Ascending aorta (tissue), 2 donors: Measurements from ENCODE around the gene HOXB3. TPM values are rescaled to one million over a fixed set of nuclear protein-coding genes. Genes with fewer than 3 reads are reported as not detected.

Source experiments
- DNase-seq, 2 donors: peaks; one replicate each; pipeline ENCODE4 v3.0.0-alpha.2; 2019; ENCODE audit warnings: low spot score in 2 of 2
- H3K27ac ChIP-seq, 2 donors: fragments of 200-600 bp; sonication (generic); one replicate each; pipeline ENCODE4 v1.5.1; 2016 to 2017; ENCODE audit warnings: mild to moderate bottlenecking in 1 of 2
- H3K27me3 ChIP-seq: fragments of 200-600 bp; sonication (generic); one replicate; pipeline ENCODE4 v1.5.1; 2017
- H3K36me3 ChIP-seq, 2 donors: fragments of 200-600 bp; sonication (generic); one replicate each; pipeline ENCODE4 v1.5.1; 2016
- H3K4me1 ChIP-seq, 2 donors: fragments of 200-600 bp; sonication (generic); one replicate each; pipeline ENCODE4 v1.5.1; 2016 to 2017; ENCODE audit warnings: mild to moderate bottlenecking in 1 of 2
- H3K4me3 ChIP-seq, 2 donors: fragments of 200-600 bp; sonication (generic); one replicate each; pipeline ENCODE4 v1.5.1; 2016 to 2017; ENCODE audit warnings: mild to moderate bottlenecking in 1 of 2
- H3K9me3 ChIP-seq, 2 donors: fragments of 200-600 bp; sonication (generic); one replicate each; pipeline ENCODE4 v1.5.1; 2016
- CTCF ChIP-seq, 3 experiments: fragments of 200-600 bp in 2 of 3; fragments of 450-650 bp in 1 of 3; sonication (generic) in 2 of 3; IDR thresholded peaks; one replicate each; pipeline ENCODE4 v1.5.1; 2016 to 2019; ENCODE audit warnings: antibody characterized with exemption in 3 of 3, mild to moderate bottlenecking in 1 of 3, moderate library complexity in 1 of 3
- intact Hi-C: fragments of 100-400 bp; cut with DNase I; formaldehyde crosslinking; loops from one replicate; pipeline ENCODE4 v1.15.1; 2023
- total RNA-seq: library from RNA; depleted of rRNA; stranded (reverse); fragments of >200 nt; gene quantifications from one replicate; pipeline ENCODE4 v1.1.0, GENCODE V29; 2016

Gene HOXB3
- total RNA-seq, 1 donor from 2014 or later = 19.3 TPM

- no peak overlapping the region for H3K4me3 ChIP-seq
- H3K27me3 ChIP-seq = no peaks in the 10 kb centered on the region
- intact Hi-C loops = no loop called here
- H3K9me3 ChIP-seq = no peaks in the 10 kb centered on the region
- H3K36me3 ChIP-seq = peaks cover 19 to 25% of the 10 kb centered on the region in 2 donors
- no peak for DNase-seq
- H3K4me1 ChIP-seq = peaks cover 0 to 55% of the 10 kb centered on the region in 2 donors
- TF ChIP-seq CTCF (IDR thresholded peaks at IDR 0.05) = no peak
- peak overlapping the region; percentile 84 to 97 for H3K27ac ChIP-seq
Measured at GRCh38 chr17:48551214-48551555, 38.9 kb downstream of the HOXB3 start.

- Histone ChIP-seq H3K27me3 (no peaks in the 10 kb centered on the region), H3K27ac (peak overlapping the region; percentile 84 to 97), H3K4me3 (no peak overlapping the region), H3K36me3 (peaks cover 19 to 25% of the 10 kb centered on the region in 2 donors), H3K4me1 (peaks cover under 1 to 55% of the 10 kb centered on the region in 2 donors), H3K9me3 (no peaks in the 10 kb centered on the region)
- no peak for TF ChIP-seq CTCF (IDR thresholded peaks at IDR 0.05)
- intact Hi-C loops = no loop called here
- no peak for DNase-seq
Measured at GRCh38 chr17:48550502-48551213, 39.4 kb downstream of the HOXB3 start.

- H3K27ac ChIP-seq = peak overlapping the region; percentile 84 to 97
- H3K4me3 ChIP-seq = no peak overlapping the region
- TF ChIP-seq CTCF (IDR thresholded peaks at IDR 0.05) = no peak
- H3K36me3 ChIP-seq = peaks cover 19 to 25% of the 10 kb centered on the region in 2 donors
- intact Hi-C loops = no loop called here
- peak in 1 of 2 donors; percentile 56 for DNase-seq
- H3K4me1 ChIP-seq = peaks cover 6 to 59% of the 10 kb centered on the region in 2 donors
- no peaks in the 10 kb centered on the region for H3K27me3 ChIP-seq
- H3K9me3 ChIP-seq = no peaks in the 10 kb centered on the region
Measured at GRCh38 chr17:48549914-48550501, 40.0 kb downstream of the HOXB3 start.

- Histone ChIP-seq H3K36me3 (peaks cover 19 to 25% of the 10 kb centered on the region in 2 donors), H3K4me1 (peaks cover 6 to 63% of the 10 kb centered on the region in 2 donors), H3K27ac (peak overlapping the region; percentile 84 to 97), H3K4me3 (no peak overlapping the region), H3K27me3 (no peaks in the 10 kb centered on the region), H3K9me3 (no peaks in the 10 kb centered on the region)
- intact Hi-C loops = no loop called here
- TF ChIP-seq CTCF (IDR thresholded peaks at IDR 0.05) = no peak
- no peak for DNase-seq
Measured at GRCh38 chr17:48549281-48549630, 40.8 kb downstream of the HOXB3 start.

GRCh38 chr17:48548523-48549280 is 41.3 kb downstream of the HOXB3 start:
- no peak for DNase-seq
- no peaks in the 10 kb centered on the region for H3K27me3 ChIP-seq
- H3K4me1 ChIP-seq = peaks cover 6 to 59% of the 10 kb centered on the region in 2 donors
- peak overlapping the region; percentile 93 to 97 for H3K27ac ChIP-seq
- peak overlapping the region in 1 of 2 donors; percentile 58 for H3K4me3 ChIP-seq
- no peaks in the 10 kb centered on the region for H3K9me3 ChIP-seq
- H3K36me3 ChIP-seq = peaks cover 19 to 25% of the 10 kb centered on the region in 2 donors
- intact Hi-C loops = no loop called here
- TF ChIP-seq CTCF (IDR thresholded peaks at IDR 0.05) = no peak
